Activated CD8-positive, alpha-beta memory T cell treated with anti-CD3 and anti-CD28 coated beads for 48 hours (primary cell): ENCODE results near the gene RPL3.

Source experiments
- DNase-seq, 3 experiments: peaks; one replicate each; pipeline ENCODE4 v3.0.0-alpha.2; 2020; ENCODE audit warnings: low read depth in 2 of 3, low spot score in 2 of 3

RPL3 gene

DNA sequence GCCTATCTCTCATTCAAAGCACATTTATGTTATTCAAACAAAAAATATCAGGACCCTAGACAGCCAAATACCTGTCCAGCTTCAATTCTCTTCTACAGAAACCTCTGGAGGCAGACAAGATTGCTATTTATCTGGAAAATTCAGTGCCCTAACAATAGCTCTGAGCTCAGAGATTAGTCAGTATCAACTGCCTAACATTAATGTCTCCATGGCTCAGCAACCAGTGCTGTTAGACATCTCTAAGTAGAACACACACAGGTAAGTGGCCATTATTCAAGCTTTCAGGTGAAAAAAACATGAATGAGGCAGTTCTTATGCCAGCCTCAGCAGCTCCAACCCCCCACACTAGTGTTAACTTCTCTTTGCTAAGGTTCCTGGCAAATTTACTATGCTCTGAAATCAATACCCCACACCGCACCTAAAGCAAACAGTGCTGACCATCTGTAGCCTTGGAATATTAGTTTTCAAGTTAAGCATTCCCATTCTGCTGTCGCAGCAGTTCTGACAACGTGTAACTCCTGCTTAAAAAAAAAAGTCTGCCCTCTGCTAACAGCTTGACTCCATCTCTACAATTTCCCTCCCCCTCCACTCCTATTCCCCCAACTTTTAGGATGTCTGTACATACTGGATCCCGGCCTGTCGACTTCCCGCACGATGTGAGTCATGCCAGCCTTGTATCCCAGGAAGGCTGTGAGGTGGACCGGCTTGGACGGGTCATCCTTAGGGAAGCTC lies 1.5 kb downstream of the RPL3 start:
- DNase-seq, result no peak

DNA sequence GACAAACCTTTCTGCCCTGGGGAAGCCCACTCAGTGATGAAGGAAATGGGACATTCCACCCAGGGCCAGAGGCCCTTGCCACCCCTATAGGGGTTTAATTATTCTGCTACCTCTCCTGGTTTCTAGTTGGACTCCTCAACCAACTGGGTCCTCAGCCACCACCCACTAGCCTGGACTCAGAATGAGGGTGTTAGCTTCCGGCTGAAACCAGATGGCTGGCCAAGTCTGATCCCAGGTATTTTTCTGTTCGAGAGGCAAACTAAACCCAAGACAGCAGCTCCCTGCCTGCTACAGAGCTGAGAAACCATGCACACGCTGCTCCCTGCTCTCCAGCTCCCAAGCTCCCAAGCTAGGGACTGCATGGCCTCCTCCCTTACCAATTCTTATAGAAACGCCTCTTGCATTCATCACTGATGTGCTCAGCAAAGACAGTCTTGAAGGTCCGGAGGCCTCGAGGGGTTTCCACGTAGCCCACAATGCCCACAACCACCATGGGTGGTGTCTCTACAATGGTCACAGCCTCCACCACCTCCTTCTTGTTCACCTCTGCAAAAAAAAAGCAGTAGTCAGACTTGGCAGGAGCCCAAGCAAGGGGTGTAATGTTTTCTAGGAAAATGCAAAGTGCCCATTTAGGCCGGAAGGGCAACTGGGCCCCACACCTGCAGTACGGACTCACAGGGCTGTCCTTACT lies 2.2 kb downstream of the RPL3 start:
- DNase-seq, result no peak

DNA sequence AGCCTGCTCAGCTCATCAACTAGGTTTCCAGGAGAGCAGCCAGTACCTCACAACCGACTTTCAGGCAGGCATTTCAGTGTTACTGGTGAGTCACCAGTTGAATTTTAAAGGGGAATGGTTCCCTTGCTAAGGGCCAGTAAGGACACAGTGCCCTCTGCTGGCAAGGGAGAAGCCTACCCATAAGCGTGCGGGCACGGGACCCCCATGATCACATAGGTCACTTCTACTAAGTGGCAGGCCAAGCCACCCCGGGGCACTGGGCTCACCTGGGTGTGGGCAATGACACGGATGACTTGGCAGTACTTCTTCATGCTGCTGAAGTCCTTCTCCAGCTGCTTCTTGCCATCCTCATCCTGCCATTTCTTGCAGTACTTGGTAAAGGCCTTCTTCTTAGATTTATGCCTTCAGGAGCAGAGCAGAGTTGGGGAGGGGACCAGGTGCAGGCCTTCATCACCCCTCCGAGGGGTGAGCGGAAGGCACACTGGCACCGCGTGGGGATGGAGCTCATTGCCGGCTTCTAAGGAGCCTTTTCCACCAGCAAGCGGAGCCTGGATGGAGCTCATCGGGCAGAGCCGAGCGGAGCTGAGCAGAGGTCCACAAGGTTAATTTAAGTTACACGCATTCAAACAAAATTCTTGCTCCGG lies 2.9 kb downstream of the RPL3 start:
- DNase-seq, result peak in 2 of 3 experiments; percentile 42 to 64

GRCh38 chr22:39315389-39315788 lies 4.0 kb downstream of the RPL3 start:
- no peak for DNase-seq

DNA sequence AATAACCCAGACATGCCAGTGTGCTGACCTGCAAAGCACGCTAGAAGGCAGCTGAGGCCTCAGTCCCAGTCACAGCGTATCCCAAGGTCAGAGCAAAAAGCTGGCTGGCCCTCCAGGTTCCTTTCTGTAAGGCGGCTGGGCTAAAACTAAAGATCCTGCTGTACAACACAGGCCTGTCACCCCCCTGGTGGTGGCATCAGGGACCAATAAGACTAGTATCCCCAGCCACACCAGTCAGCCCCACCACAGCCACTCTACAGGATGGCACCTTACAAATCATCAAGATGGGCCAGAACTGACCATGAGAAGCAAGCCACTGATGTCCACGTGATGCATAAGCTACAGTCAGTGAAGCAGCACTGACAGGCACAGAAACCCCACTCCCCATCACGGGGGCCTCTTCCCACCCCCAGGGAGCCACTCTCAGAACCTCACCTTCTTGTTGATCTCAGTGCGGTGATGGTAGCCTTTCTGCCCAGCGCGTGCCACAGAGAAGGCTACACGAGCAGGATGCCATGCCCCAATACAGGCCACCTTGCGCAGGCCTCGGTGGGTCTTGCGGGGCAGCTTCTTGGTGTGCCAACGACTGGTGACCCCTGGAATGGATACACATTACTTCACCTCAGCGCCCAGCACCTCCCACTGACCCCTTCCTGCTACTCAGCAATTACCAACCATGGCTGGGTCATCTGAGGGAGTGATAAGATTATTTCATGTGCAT lies 5.0 kb downstream of the RPL3 start:
- DNase-seq, result no peak

GRCh38 chr22:39313258-39314001 lies 6.0 kb downstream of the RPL3 start:
- no peak for DNase-seq

DNA sequence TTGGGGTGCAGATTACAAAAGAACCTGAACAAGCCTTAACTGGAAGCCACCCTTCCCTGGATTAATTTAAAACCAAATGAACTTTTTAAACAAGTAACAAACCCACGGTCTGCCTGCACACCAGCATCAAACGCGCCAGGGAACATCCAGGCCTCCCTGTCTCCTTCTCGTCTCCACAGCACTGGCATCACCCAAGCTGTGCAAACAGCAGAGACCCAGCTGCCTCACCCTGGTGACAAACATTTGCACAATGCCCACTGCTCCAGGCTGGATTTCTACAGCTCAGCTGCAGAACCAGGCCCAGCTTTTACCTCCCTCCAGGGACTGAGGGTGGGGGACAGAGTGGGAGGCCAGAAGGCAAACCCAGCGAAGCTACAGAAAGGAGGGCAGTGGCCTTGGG lies 7.0 kb downstream of the RPL3 start:
- no peak for DNase-seq

GRCh38 chr22:39311592-39312400 lies 7.6 kb downstream of the RPL3 start:
- DNase-seq, result peak in 1 of 3 experiments; percentile 40

GRCh38 chr22:39309881-39310714 lies 9.3 kb downstream of the RPL3 start:
- no peak for DNase-seq

GRCh38 chr22:39309364-39309861 lies 10.0 kb downstream of the RPL3 start:
- no peak for DNase-seq

GRCh38 chr22:39308614-39309363 lies 10.6 kb downstream of the RPL3 start:
- no peak for DNase-seq

DNA sequence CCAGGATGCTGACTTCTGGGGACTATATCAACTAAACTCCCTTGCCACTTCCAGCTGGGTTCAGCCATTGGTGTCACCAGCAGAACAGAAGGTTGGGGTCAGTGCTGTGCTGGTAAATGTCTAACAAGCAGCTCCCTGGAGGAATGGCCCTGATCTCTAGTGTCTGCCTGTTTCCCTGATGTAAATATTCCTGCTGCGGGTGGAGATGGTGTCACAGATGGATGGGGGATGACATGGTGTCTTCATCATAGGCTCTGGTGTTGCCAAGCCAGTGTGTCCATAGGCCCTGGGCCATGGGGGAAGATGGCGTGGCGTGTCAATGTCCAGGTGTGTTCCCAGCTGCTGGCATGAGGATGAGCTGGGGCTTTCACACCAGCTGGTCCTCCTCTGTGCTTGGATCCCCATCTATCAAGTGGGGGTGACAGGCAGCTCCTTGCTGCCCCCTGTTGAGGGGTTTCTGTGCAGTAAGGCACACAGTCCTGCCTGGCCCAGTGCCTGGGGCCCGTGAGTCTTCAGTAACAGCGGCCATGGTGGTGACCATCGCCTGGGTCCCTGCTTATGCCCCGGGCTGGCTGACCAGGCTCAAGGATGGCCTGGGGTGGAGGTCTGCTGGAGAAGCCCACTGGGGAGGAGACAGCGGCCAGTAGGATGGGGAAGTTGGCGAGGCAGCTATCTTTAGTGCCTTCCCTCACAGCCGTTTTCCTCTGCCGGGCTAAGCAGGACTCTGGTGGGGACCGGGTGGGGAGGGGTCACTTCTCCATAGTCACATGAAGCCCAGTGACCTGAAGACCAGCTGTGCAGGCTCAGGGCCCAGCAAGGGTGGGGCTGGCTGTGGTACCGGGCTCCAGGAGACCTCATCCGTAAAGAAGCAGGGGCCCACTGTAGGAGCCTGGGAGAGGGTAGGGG lies 12.7 kb downstream of the RPL3 start:
- DNase-seq, result no peak

GRCh38 chr22:39303892-39304671 lies 15.3 kb downstream of the RPL3 start:
- no peak for DNase-seq

DNA sequence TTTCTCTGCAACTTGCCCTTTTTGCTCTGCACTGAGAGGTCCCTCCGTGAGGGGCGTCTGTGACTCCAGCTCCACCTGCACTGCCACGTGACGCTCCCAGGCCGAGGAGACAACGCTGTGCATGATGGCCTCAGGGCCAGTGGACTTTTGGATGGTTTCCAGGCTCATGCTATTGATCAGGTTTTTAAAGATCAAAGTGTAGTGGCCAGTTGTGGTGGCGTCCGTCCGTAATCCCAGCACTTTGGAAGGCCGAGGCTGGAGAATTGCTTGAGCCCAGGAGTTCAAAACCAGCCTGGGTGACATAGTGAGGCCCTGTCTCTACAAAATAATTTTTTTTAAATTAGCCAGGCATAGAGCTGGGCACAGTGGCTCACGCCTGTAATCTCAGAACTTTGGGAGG lies 16.1 kb downstream of the RPL3 start:
- DNase-seq, result no peak

DNA sequence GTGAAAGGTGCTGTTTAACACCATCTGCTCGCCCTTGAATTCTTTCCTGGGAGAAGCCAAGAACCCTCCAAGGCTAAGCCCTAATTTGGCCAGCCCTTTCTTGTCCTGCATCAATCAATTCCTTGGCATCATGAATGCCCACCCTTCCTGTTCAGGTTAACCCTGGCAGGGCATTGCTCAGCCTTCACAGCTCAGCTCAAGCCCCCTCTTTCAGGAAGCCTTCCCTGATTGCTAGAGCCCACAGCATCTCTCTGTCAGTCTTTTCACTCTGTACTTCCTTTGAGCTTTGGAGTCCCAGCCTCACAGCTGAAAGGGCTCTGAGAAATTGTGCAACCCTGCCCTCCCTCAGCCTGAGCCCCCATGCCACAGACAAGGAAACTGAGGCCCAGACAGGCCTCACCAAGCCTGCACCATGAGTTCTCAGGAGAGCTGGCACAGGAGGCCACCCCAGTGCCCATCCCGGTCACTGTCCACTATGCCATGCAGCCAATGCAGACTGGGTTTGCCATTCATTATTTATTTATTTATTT lies 16.9 kb downstream of the RPL3 start:
- no peak for DNase-seq

DNA sequence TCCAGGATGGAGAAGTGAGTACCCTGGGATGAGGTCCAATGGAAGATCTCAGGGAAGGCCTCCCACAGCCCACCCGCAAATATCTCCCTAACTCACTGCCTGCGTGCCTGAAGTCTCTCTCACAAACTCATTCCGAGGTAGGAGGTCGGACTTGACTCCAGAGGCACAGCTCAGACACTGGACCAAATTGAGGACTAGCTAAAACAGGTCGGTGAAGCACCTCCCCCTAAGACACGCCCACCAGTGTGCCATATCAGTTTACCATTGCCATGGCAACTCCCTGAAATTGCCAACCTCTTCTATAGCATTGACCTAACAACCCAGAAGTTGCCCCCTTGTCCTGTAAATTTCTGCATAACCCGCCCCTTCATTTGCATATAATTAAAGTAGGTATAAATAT lies 17.5 kb downstream of the RPL3 start:
- DNase-seq, result no peak
